Fibroblast of peridontal ligament (primary cell): ENCODE measurements around the gene ST3GAL4.
A peak's percentile ranks its signal among the peaks of the same experiment; 100 is the strongest.

Source experiments
- DNase-seq: peaks from one replicate; pipeline ENCODE4 v3.0.0-alpha.2; 2010; ENCODE audit errors: extremely low read depth

ST3GAL4 gene

DNA sequence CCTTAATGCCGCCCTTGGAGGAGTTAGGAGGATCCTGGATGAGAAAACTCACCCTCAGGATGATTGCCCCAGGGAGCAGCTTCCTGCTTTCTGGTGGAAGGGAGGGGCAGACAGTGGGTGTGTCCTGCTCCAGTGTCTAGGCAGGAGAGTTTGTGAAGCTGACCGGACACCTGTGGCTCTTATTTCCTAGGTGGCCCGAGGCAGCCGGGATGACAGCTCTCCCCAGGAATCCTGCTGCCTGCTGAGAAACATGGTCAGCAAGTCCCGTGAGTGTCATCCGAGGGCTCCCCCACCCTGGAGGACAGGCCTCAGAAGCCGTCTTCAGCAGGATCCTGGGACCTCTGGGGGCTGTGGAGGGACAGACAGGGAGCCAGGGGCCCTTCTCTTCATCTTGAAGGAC lies 50.4 kb downstream of the ST3GAL4 start:
- no peak for DNase-seq

DNA sequence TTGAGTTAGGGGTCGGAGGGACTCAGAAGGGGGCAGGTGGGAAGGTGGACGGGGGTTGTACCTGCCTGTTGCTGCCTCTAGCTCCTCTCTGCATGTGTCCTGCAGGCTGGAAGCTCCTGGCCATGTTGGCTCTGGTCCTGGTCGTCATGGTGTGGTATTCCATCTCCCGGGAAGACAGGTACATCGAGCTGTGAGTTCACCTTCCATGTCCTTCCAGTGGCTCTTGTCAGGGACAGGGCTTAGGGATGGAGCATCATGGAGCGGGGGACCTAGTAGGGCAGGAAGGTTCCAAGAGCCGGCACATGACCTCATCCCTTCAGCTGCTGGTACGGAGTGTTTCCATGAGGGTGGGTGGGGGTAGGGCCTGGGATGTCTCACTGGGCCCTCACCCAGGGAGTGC lies 50.9 kb downstream of the ST3GAL4 start:
- DNase-seq, result no peak

DNA sequence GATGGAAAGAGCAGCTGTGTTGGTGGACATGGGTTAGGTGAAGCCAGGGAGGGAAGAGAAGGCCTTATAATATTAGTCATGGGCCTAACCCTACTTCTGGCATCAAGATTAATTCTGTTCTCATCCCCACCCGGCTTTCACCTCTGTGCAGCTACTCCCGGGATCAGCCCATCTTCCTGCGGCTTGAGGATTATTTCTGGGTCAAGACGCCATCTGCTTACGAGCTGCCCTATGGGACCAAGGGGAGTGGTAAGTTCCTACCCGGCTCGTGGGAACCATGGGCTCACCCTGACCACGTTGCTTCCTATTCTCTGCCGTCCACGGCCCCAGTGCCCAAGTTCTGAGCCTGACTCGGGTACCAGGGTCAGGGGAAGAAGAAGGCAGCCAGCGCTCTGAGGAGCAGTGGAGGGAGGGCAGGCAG lies 51.6 kb downstream of the ST3GAL4 start:
- DNase-seq, result no peak

DNA sequence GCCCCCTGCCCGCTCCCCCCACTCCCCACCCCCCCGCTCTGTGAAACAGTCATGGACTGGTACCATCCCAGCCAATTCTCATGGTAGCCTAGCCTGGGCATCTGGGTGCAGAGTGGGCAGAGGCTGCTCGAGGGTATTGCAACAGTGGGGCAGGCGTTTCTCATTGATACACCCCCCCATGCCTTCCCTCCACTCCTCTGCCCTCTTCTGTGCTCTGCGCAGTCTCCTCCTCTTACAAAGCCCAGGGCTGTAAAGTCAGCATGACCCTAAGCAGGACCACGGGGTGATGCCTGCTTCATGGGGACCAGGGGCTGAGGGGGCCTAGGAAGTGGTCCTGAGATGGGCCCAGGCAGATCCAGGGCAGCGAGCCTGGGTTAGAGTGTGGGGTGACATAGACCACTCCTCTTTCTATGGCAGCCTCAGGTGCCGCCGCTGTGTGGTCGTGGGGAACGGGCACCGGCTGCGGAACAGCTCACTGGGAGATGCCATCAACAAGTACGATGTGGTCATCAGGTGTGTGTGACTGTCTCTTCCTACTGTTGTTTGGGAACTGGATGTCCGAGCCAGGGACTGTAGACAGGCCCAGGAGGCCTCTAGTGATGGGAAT lies 52.3 kb downstream of the ST3GAL4 start:
- no peak for DNase-seq

DNA sequence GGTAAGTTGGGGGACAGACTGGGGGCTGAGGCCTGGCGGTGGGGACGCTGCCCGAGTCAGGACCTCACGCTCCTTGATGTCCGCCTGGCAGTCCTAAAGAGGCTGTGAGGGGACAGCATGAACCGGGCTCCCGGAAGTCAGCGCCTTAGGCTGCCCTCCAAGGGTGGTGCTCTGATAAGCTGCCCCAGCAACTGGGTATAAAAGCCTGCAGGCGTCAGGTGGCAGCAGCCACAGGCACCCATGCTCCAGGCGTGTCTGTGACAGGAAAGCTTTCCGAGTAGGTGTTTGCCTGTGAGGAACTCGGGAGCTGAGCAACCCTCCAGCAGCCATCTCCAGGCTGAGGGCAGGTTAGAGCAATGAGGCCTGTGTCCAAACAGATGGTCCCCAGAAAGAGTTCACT lies 53.0 kb downstream of the ST3GAL4 start:
- DNase-seq, result no peak

DNA sequence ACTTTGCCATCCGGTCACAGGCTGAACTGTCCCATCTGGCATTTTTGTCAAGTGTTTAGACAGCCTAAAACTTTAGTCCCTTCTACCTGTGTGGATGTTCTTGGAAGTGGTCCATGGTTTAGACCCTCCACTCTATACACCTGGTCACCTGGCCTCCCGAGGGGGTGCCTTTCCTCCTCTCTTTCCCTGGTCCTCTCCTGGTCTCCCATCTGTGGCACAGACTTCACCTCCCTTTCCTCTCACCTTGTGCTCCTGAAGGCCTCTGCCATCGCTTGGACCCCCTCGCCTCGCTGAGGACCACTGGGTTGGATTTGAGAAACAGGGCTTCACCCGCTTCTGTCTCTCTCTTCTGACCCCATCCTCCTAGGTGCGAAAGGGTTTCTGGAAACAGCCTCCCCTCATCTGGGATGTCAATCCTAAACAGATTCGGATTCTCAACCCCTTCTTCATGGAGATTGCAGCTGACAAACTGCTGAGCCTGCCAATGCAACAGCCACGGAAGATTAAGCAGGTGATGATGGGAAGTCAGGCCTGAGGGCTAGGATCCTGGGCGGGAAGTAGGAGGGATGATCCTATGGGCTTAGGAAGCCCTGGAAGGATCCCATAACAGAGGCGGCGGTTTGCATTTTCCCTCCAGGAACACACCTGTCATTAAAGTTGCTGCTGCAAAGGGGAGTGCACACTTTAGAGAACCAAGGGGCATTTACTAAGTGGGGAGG lies 53.6 kb downstream of the ST3GAL4 start:
- no peak for DNase-seq

DNA sequence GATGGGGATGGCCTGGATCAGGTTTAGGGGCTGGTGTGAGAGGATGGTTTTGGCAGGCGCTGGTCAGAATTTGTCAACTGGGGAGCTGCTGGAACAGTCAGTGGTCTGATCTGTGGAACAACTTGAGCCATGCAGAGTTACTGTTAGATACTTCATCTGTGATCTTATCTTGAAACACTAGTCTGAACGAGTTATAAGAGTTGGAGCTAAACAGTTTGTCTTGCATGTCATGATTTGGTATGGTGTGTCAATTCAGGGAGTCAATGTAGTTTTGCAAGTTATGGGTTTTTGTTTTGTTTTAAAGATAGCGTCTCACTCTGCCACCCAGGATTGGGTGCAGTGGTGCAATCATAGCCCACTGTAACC lies 54.1 kb downstream of the ST3GAL4 start:
- DNase-seq, result no peak

DNA sequence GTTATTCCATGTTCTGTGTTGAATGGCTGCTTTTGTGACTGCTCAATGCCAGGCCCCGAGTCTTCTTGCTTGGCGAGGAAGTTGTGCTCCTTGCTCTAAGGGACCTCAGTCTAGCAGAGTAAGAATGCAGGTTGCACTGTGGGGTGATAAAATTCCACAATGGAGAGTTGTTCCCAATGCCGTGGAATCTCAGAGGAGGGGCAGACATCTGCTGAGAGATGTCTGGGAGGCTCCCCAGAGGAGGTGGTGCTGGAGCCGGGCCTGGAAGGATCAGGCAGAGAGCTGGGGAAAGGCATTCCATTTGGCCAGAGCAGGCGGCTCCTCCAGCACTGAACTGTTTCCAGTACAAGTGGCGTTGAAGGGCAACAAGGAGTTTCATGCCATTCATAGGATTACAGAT lies 55.2 kb downstream of the ST3GAL4 start:
- peak; percentile 35 for DNase-seq

DNA sequence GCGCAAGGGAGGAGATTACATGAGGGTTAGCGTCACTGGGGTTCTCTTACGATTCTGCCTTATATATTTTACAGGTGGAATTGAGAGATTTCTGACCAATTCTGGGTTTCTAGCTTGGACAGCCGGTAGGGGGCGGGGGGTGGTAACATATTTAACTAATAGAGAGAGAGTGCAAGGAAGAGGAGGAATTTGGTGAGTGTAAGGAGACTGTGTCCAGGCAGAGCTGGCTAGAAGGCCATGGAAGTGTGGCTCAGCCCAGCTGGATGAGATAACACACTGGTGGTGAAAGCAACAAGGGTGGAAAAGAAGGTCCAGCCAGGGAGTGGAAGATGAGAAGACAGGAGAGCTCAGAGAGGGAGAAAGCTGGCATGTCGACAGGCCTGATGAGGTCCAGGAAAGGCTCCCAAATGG lies 56.5 kb downstream of the ST3GAL4 start:
- no peak for DNase-seq

DNA sequence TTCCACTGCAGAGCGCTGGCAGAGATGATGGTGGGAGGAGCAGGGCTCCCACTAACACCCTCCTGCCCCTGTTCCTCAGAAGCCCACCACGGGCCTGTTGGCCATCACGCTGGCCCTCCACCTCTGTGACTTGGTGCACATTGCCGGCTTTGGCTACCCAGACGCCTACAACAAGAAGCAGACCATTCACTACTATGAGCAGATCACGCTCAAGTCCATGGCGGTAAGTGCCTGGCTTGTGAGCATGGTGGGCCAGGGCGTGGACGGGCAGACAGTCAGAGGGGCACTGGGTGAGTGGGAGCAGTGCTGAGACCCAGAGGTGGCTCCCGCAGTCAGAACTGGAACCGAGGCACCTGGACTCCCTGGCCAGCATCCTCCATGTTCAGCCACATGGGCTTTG lies 57.9 kb downstream of the ST3GAL4 start:
- no peak for DNase-seq

DNA sequence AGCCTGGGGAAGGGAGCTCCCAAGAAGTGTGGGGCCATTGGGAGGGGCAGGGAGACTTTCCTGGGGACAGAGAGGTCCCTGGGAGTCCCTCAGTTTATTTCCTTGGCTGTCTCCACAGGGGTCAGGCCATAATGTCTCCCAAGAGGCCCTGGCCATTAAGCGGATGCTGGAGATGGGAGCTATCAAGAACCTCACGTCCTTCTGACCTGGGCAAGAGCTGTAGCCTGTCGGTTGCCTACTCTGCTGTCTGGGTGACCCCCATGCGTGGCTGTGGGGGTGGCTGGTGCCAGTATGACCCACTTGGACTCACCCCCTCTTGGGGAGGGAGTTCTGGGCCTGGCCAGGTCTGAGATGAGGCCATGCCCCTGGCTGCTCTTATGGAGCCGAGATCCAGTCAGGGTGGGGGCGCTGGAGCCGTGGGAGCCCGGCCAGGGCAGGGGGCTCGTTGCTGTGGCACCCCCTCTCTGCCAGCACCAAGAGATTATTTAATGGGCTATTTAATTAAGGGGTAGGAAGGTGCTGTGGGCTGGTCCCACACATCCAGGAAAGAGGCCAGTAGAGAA lies 58.4 kb downstream of the ST3GAL4 start:
- DNase-seq, result no peak

DNA sequence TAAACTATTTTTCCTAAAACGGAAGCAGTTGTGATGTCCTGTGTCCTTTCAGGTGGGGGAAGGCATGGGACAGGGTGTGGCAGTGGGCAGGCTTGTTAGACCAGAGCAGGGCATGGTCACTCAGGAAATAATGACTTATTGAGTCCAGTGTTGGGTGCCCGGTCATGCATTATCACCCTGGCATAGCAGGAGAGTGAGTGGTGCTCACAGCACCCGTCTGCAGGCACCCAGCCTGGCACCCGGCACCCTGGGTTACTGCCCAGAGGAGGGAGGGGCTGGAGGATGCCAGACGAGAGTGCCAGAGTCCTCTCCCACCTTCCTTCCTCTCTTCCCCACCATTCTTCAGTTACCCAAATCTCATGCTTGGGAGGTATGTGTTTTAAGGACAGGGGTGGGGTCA lies 59.1 kb downstream of the ST3GAL4 start:
- DNase-seq, result no peak

DNA sequence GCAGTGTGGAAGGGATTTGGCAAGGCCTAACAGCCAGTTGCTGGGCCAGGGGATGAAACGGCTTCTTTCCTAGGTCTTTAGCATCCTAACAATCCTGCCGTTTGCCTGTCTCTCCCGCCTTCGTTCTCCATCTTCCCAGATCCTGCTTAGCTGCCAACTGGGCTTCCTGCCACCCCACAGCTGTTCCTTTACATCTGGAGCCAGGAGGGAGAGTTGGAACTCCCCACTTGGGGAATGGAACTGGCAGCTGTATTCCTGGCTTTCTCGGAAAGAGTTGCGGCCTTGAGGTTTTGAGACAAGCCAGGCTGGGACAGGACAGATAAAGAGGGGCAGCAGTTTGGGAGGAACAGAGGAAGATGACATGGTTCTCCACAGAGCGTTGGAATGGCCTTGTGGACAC lies 59.6 kb downstream of the ST3GAL4 start:
- DNase-seq, result peak; percentile 89

DNA sequence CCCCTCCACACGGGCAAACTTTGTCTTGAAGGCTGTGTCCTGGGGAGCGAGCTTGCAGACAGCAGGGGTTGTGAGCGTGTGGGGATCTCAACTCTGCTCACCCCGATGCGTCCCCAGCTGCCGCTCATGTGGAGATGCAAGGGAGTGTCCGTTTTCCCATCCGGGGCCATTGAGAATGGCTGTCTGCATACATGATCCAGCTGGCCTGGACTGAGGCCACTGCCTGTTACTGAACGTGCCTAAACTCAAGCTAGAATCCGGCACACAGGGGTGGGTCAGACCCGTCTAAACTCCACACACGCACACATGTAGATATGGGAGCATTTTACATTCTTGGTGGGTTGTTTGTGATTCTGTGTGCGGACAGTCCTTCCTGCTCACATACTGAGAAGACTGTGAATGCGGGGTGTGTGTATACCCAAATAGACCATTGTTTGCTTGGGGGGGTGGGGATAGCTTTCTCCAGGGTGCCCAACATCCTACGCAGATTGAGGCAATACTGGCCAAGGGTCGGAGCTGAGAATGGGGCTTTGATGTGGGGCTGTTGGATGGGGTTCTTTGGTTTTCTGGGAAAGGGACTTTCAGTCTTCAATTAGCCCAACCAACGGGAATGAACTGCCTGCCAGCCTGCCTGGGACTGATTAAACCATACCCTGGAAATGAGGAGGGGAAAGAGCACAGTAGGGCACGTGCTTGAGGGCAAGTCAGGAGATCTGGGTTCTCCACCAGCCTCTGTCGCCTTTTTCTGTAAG lies 60.4 kb downstream of the ST3GAL4 start:
- DNase-seq, result no peak

DNA sequence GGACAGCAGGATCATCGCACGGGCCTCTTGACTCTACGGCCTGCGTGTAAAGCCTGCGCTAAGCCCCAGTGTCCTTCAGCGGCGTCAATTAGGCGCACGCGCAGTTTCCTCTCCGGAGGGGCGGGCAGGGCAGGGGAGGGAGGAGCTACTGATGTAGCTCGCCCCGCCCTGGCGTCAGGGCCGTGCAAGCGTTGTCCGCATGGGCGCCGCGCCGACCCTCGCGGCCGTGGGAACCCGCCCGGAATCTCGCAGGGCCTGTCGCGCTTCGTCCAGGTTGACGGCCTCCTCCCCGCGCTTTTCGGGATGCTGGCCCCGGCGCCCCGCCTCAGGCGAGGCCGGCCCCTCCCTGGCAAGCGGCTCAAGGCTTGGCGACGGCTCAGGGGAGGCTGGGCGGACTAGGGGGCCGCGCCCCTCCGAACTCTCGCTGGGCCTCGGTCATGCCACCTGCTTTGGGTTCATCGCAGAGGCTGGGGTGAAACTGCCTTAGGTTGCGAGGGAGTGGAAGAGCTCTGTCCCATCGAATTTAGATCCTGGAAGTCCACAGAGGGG lies 61.1 kb downstream of the ST3GAL4 start:
- DNase-seq, result peak; percentile 68

DNA sequence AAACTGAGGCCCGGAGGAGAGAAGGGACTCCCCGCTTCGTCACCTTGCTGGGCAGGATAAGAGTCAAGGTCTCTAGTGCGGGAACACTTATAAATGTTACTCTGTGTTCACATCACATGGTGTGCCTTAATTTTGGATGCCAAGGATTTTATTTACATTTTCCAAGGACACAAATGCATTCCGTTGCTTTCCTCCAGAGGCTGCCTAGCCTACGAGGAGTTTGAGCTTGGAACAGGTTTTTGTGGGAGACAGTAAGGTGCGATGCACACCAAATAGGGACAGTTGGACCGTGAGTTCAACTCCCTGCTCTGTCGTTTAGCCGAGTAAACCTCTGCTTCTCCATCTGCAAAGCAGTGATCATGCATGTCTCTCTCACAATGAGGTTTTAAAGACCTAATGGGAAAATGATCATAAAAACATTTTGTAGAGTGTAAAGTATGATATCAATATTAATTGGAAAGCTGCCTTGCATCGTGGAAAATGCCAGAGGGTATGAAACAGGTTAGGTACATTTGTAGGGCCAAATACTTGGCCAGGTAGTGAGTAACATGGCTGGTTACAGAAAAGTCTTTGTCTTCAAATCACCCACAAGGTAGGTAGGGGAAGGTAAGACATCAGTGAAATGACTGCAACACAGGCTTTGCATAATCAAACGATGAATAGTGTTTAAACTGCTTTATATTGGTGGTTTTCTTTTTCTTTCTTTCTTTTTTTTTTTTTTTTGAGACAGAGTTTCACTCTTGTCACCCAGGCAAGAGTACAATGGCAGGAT lies 61.8 kb downstream of the ST3GAL4 start:
- no peak for DNase-seq

DNA sequence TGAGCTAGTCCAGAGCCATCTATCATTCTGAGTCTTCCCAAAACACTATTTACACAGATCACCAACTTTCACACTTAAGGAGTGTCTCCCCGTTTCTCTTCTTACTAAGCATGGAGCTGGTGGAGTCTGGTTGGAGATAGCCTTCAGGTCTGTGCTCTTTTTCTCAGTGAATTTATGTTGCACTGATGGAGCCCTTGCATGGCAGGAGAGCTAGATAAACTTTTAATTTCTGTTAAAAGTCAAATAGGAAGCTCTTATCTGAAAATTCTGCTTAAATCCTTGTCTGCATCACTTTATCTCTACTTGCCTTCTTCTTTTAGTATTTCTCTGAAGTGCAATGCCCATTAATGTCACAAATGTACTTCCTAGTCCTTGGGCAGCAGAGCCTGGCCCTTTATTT lies 63.4 kb downstream of the ST3GAL4 start:
- DNase-seq, result no peak

DNA sequence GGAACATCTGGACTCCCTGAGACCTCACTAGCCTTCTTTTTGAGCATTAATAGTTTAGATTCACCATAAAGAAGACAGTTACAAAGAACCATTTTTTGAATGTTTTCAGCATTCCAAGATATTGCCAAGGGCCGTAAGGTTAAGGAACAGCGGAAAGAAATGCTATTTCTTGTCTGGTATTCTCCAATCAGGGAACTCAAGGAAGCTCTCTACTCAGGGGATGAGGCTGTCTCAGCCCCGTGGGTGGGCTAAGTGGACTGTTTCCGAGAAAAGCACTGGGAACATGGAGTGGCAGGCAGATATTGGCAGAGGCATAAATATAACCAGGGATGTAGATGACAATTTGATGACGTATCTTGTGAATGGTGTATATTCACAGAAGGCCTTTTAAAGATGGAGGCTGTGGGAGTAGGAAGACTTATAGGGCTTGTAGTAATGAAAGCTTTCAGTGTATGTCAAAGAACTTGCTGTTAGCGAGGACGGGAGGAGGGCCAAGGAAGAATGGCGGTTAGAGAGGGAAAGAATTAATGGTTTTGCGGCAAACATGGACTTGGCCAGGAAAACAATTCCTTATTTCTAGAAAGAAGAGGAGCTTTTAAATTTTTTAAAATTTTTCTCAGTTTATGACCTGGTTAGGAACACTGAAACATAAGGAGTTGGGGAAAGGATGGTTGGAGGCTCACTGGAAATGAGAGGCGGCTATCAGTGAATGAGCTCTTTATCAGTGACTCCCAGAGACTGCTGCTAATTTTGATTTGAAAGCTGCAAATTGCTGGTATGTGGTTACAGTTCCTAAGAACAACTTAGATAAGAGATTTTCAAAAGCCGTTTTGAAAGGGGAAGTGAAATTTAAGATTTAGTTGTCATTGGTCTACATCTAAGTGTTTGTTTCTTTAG lies 64.6 kb downstream of the ST3GAL4 start:
- DNase-seq, result peak; percentile 57

DNA sequence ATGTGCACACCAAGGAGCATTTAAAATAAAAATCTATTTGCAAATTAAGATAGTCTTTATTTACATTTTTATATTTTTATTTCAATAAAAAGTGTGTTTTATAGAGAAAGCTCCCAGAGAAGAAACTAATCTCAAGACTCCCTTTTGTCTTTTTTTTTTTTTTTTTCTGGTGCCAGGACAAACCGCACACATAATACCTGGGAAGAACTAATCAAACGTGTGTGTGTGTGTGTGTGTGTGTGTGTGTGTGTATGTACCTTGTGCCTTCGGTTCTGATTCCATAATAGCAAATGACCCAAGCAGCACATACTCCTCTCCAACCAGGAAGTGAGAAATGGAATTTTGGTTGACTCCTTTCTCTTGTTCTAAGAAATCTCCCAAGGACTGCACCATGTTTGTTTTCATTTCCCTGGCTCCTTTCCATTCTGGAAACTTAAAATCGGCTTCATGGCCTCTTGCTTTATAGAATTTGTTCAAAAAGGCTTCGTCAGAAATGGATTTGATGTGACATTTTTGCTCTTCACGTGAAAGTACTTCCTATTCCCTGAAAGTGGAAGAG lies 65.3 kb downstream of the ST3GAL4 start:
- DNase-seq, result no peak

DNA sequence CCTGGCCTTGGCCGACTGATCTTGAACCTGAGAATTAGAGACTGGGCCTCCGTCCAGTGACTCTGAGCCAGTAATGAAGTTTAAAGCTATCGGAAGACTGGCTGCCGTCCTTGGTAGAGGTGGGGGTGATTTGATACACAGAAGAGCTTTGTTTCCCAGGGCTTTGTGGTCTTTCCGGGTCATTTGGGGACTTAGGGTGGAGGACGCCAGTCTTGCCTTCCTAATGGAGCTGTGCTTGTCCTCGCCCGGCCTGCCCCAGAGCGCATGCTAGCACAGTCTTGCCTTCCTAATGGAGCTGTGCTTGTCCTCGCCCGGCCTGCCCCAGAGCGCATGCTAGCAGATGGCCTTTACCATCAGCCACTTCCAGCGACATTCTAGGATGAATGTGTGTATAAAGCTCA lies 65.8 kb downstream of the ST3GAL4 start:
- DNase-seq, result no peak
